ENCODE data around the gene GSS. TPM values are rescaled to one million over a fixed set of nuclear protein-coding genes. Genes with fewer than 3 reads are reported as not detected.

Gene GSS
- total RNA-seq, 3 donors from 2014 or later = 33.4 to 61.9 (median 53.7) TPM

DNA sequence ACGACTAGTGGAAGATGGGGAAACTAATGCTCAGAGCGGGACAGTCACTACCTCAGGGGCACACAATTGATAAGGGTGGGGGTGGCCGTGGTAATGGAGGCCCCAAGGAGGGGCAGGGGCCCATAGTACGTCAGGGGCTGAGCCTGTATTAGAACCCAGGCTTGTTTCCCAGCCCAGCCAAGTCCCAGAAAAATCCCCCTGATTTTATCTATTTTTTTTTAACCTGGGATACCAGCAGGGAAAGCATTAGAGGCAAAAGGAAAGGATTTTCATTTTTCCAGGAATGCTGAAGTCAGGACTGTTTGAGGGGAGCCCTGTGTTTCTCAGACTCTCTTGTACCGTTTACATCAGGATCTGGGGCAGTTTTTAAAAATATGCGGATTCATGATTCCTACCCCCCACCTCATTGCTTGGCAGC, 444 bp upstream of the GSS start:
- H3K36me3 ChIP-seq = no peaks in the 10 kb centered on the region
- H3K4me3 ChIP-seq = peak overlapping the region; percentile 56 to 81 (median 71)
- intact Hi-C loops (cut with DNase I; ENCODE audit: low total_unique reads) = loop anchor here (5.0 kb wide), 1 partner anchor 84 kb away; the partner anchor contains the start of gene GGT7
- peak overlapping the region; percentile 90 to 94 for H3K27ac ChIP-seq
- no peaks in the 10 kb centered on the region for H3K9me3 ChIP-seq
- no peaks in the 10 kb centered on the region for H3K27me3 ChIP-seq
- H3K4me1 ChIP-seq = peaks cover 0 to 4% of the 10 kb centered on the region in 2 donors
- no peak for DNase-seq (ENCODE audit: low spot score in 2 of 2)
- TF ChIP-seq POLR2A (IDR thresholded peaks at IDR 0.05) (no peak), POLR2AphosphoS5 (IDR thresholded peaks at IDR 0.05) (no peak)
- TF ChIP-seq, protein P1, sequence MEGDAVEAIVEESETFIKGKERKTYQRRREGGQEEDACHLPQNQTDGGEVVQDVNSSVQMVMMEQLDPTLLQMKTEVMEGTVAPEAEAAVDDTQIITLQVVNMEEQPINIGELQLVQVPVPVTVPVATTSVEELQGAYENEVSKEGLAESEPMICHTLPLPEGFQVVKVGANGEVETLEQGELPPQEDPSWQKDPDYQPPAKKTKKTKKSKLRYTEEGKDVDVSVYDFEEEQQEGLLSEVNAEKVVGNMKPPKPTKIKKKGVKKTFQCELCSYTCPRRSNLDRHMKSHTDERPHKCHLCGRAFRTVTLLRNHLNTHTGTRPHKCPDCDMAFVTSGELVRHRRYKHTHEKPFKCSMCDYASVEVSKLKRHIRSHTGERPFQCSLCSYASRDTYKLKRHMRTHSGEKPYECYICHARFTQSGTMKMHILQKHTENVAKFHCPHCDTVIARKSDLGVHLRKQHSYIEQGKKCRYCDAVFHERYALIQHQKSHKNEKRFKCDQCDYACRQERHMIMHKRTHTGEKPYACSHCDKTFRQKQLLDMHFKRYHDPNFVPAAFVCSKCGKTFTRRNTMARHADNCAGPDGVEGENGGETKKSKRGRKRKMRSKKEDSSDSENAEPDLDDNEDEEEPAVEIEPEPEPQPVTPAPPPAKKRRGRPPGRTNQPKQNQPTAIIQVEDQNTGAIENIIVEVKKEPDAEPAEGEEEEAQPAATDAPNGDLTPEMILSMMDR (IDR thresholded peaks at IDR 0.05) = no peak

DNA sequence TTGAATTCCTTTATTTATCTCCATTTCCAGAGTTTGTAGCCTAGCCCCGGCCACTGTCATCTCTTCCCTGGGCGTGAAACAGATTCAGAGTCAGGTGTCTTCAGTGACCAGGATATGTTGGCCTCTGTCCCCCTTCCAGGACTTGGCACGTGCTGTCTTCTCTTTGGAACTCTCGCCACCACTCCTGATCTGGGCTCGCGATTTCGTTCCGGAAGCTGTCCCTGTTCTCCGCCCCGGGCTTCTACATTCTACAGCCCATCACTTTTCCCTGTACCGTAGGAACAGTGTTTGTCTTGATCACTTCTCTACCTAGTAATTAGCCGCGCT, 739 bp downstream of the GSS start:
- intact Hi-C loops (cut with DNase I; ENCODE audit: low total_unique reads) = loop anchor here (5.0 kb wide), 1 partner anchor 83 kb away; the partner anchor contains the start of gene GGT7
- Histone ChIP-seq H3K27me3 (no peaks in the 10 kb centered on the region), H3K4me1 (peaks cover 0 to 4% of the 10 kb centered on the region in 2 donors), H3K36me3 (no peaks in the 10 kb centered on the region), H3K27ac (peak overlapping the region; percentile 90 to 94), H3K4me3 (peak overlapping the region; percentile 56 to 81 (median 71)), H3K9me3 (no peaks in the 10 kb centered on the region)
- TF ChIP-seq, protein P1 (IDR thresholded peaks at IDR 0.05) = no peak
- TF ChIP-seq POLR2AphosphoS5 (IDR thresholded peaks at IDR 0.05) = no peak
- no peak for TF ChIP-seq POLR2A (IDR thresholded peaks at IDR 0.05)
- no peak for DNase-seq (ENCODE audit: low spot score in 2 of 2)

DNA sequence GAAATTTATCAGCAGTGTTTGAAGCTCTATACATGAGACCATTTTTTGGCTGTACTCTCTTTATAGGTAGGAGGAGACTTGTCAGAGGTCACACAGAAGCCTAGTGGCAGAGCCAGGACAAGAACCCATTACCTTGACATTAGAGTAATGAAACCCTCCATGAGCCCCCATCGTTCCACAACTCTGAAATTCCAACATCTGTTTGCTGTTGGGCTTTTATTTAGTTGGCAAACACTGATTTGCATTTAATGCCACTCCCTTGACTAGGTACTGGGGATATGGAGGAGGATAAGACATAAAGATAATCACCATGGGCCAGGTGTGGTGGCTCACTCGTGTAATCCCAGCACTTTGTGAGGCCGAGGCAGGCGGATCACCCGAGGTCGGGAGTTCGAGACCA, 1.6 kb downstream of the GSS start:
- intact Hi-C loops (cut with DNase I; ENCODE audit: low total_unique reads) = no loop called here
- no peaks in the 10 kb centered on the region for H3K36me3 ChIP-seq
- H3K27ac ChIP-seq = no peak overlapping the region
- DNase-seq (ENCODE audit: low spot score in 2 of 2) = no peak
- no peak overlapping the region for H3K4me3 ChIP-seq
- peaks cover 0 to 4% of the 10 kb centered on the region in 2 donors for H3K4me1 ChIP-seq
- TF ChIP-seq POLR2A (IDR thresholded peaks at IDR 0.05) (no peak), POLR2AphosphoS5 (IDR thresholded peaks at IDR 0.05) (no peak)
- TF ChIP-seq, protein P1 (IDR thresholded peaks at IDR 0.05) = no peak
- H3K9me3 ChIP-seq = no peaks in the 10 kb centered on the region
- H3K27me3 ChIP-seq = no peaks in the 10 kb centered on the region

- no peak for TF ChIP-seq POLR2A (IDR thresholded peaks at IDR 0.05)
- TF ChIP-seq, protein P1 (IDR thresholded peaks at IDR 0.05) = no peak
- no peak for TF ChIP-seq POLR2AphosphoS5 (IDR thresholded peaks at IDR 0.05)
- peaks cover 0 to 4% of the 10 kb centered on the region in 2 donors for H3K4me1 ChIP-seq
- H3K36me3 ChIP-seq = no peaks in the 10 kb centered on the region
- intact Hi-C loops (cut with DNase I; ENCODE audit: low total_unique reads) = no loop called here
- no peaks in the 10 kb centered on the region for H3K9me3 ChIP-seq
- H3K4me3 ChIP-seq = no peak overlapping the region
- no peak for DNase-seq (ENCODE audit: low spot score in 2 of 2)
- no peaks in the 10 kb centered on the region for H3K27me3 ChIP-seq
- H3K27ac ChIP-seq = no peak overlapping the region
These were observed 2.9 kb downstream of the GSS start for GRCh38 chr20:34952671-34953070.

DNA sequence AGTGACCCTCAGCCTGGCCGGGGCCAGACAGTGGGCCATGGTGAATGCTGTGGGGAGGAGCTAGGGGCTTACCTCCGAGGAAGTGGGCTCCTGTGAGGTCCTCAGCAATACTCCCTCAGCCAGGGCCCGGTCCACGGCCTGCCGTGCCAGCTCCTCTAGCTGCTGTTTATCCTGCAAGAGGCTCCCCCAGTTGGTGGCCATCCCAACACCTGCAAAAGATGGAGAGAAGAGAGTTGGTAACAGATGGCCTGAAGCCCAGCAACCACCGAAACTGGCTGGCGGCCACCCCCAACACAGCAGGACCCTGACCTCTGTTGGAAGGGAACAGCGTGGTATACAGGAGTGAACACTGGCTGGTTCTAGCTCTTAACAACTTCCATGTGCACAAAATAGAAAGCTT, 4.0 kb downstream of the GSS start:
- H3K27me3 ChIP-seq = no peaks in the 10 kb centered on the region
- TF ChIP-seq, protein P1 (IDR thresholded peaks at IDR 0.05) = no peak
- TF ChIP-seq POLR2A (IDR thresholded peaks at IDR 0.05) (no peak), POLR2AphosphoS5 (IDR thresholded peaks at IDR 0.05) (no peak)
- H3K36me3 ChIP-seq = no peaks in the 10 kb centered on the region
- intact Hi-C loops (cut with DNase I; ENCODE audit: low total_unique reads) = no loop called here
- no peak overlapping the region for H3K27ac ChIP-seq
- H3K4me1 ChIP-seq = peaks cover 0 to 4% of the 10 kb centered on the region in 2 donors
- DNase-seq (ENCODE audit: low spot score in 2 of 2) = peak in 1 of 2 donors; percentile 28
- no peak overlapping the region for H3K4me3 ChIP-seq
- no peaks in the 10 kb centered on the region for H3K9me3 ChIP-seq
